ENCODE measurements around the gene F11. TPM values are rescaled to one million over a fixed set of nuclear protein-coding genes. Genes with fewer than 3 reads are reported as not detected.

F11 gene
- total and polyA plus RNA-seq, 9 of the 15 experiments (the other 6 are each of a cell fraction or from before 2014, with no cell fraction given), result not detected

DNA sequence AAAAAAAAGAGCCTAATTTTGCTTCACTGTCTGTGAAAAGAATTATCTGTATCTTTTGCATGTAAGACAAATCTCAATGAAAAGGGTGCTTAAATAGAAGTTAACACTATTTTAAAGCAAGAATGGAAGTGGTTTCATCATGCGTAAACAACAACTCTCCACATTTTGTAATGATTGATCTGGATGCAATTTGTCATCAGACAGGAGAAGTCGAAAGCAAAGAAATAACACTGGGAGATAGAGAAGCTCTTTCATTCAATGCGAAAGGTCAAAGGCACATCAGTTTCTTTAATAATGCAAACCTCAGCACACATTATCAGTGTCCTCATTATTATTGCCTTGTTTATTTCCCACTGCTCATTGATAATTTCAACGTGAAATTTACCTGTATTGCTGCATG, 29.9 kb upstream of the F11 start:
- Histone ChIP-seq H3K27me3 (ENCODE audit: control insufficient read depth in 2 of 2, insufficient read depth in 2 of 2, low read length in 2 of 2) (peaks cover 6 to 13% of the 10 kb centered on the region in 2 experiments; a peak in 4 of 5 replicates), H3K9ac (ENCODE audit: insufficient read depth in 1 of 2, low read depth in 2 of 2, low read length in 2 of 2) (no peak overlapping the region), H3K9me3 (replicated peaks; ENCODE audit: control insufficient read depth, insufficient read depth, low read depth, low read length) (no peaks in the 10 kb centered on the region), H3K9me1 (ENCODE audit: control insufficient read depth, insufficient read depth, low read length) (no peaks in the 10 kb centered on the region), H3K27ac (ENCODE audit: extremely low read depth, low read depth, low read length) (no peak overlapping the region), H3K4me3 (no peak overlapping the region), H2AFZ (ENCODE audit: low read depth, low read length) (no peak overlapping the region), H3K79me2 (ENCODE audit: control insufficient read depth, insufficient read depth, low read length) (no peaks in the 10 kb centered on the region), H3K4me1 (replicated peaks in 1 of 2; ENCODE audit: control insufficient read depth in 2 of 2, insufficient read depth in 2 of 2, low read length in 2 of 2) (no peaks in the 10 kb centered on the region), H4K20me1 (replicated peaks; ENCODE audit: control insufficient read depth, insufficient read depth, low read length) (no peaks in the 10 kb centered on the region), H3K4me2 (ENCODE audit: insufficient read depth, low read length) (no peak overlapping the region), H3K36me3 (ENCODE audit: control insufficient read depth, insufficient read depth, low read length) (no peaks in the 10 kb centered on the region)
- ChIA-PET POLR2A (interaction anchor here (0.6 kb wide), 1 partner anchor 264 kb away, joined by 5 read pairs; no protein-coding TSS in a partner anchor), CTCF (ENCODE audit: low intra/inter-chr PET ratio) (no interaction called here)
- in situ Hi-C loops (cut with MboI), result no loop called here
- intact Hi-C loops (cut with micrococcal nuclease), result no loop called here
- FAIRE-seq, result no peak
- DNase-seq (ENCODE audit: extremely low read depth in 1 of 4, low spot score in 3 of 4), result no peak
- ATAC-seq, result no peak
- 23% methylated on average over 4 of the region's 4 CpGs for WGBS (ENCODE audit: insufficient coverage, low coverage, missing lambda C conversion rate)
- no TSS peak for BruUV-seq (replicated peaks)
- TF ChIP-seq RNF2 (IDR thresholded peaks at IDR 0.05) (no peak), ZNF239 (CRISPR knock-in tag; IDR thresholded peaks at IDR 0.05) (no peak), PHF8 (IDR thresholded peaks at IDR 0.05; ENCODE audit: borderline replicate concordance, low read length) (no peak), ZNF444 (CRISPR knock-in tag; IDR thresholded peaks at IDR 0.05) (no peak), PRPF4 (IDR thresholded peaks at IDR 0.05; ENCODE audit: insufficient read depth, low read depth, low read length, poor library complexity, severe bottlenecking) (no peak), ZC3H8 (IDR thresholded peaks at IDR 0.05) (no peak), ZNF212 (CRISPR knock-in tag; IDR thresholded peaks at IDR 0.05) (no peak), ZNF830 (CRISPR knock-in tag; IDR thresholded peaks at IDR 0.05) (no peak), ZNF146 (CRISPR knock-in tag; IDR thresholded peaks at IDR 0.05; ENCODE audit: unreplicated experiment) (no peak)
- TF ChIP-seq, protein P1, sequence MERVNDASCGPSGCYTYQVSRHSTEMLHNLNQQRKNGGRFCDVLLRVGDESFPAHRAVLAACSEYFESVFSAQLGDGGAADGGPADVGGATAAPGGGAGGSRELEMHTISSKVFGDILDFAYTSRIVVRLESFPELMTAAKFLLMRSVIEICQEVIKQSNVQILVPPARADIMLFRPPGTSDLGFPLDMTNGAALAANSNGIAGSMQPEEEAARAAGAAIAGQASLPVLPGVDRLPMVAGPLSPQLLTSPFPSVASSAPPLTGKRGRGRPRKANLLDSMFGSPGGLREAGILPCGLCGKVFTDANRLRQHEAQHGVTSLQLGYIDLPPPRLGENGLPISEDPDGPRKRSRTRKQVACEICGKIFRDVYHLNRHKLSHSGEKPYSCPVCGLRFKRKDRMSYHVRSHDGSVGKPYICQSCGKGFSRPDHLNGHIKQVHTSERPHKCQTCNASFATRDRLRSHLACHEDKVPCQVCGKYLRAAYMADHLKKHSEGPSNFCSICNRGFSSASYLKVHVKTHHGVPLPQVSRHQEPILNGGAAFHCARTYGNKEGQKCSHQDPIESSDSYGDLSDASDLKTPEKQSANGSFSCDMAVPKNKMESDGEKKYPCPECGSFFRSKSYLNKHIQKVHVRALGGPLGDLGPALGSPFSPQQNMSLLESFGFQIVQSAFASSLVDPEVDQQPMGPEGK (CRISPR knock-in tag; IDR thresholded peaks at IDR 0.05; ENCODE audit: borderline replicate concordance), result no peak
- TF ChIP-seq, protein P2, sequence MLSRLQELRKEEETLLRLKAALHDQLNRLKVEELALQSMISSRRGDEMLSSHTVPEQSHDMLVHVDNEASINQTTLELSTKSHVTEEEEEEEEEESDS (CRISPR knock-in tag; IDR thresholded peaks at IDR 0.05), result no peak
- TF ChIP-seq, protein P3, sequence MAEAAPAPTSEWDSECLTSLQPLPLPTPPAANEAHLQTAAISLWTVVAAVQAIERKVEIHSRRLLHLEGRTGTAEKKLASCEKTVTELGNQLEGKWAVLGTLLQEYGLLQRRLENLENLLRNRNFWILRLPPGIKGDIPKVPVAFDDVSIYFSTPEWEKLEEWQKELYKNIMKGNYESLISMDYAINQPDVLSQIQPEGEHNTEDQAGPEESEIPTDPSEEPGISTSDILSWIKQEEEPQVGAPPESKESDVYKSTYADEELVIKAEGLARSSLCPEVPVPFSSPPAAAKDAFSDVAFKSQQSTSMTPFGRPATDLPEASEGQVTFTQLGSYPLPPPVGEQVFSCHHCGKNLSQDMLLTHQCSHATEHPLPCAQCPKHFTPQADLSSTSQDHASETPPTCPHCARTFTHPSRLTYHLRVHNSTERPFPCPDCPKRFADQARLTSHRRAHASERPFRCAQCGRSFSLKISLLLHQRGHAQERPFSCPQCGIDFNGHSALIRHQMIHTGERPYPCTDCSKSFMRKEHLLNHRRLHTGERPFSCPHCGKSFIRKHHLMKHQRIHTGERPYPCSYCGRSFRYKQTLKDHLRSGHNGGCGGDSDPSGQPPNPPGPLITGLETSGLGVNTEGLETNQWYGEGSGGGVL (CRISPR knock-in tag; IDR thresholded peaks at IDR 0.05), result no peak
- TF ChIP-seq, protein P4, sequence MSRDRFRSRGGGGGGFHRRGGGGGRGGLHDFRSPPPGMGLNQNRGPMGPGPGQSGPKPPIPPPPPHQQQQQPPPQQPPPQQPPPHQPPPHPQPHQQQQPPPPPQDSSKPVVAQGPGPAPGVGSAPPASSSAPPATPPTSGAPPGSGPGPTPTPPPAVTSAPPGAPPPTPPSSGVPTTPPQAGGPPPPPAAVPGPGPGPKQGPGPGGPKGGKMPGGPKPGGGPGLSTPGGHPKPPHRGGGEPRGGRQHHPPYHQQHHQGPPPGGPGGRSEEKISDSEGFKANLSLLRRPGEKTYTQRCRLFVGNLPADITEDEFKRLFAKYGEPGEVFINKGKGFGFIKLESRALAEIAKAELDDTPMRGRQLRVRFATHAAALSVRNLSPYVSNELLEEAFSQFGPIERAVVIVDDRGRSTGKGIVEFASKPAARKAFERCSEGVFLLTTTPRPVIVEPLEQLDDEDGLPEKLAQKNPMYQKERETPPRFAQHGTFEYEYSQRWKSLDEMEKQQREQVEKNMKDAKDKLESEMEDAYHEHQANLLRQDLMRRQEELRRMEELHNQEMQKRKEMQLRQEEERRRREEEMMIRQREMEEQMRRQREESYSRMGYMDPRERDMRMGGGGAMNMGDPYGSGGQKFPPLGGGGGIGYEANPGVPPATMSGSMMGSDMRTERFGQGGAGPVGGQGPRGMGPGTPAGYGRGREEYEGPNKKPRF (IDR thresholded peaks at IDR 0.05; ENCODE audit: low read depth, low read length), result no peak
